ENCODE data around the gene TUBGCP6.

TUBGCP6 gene

DNA sequence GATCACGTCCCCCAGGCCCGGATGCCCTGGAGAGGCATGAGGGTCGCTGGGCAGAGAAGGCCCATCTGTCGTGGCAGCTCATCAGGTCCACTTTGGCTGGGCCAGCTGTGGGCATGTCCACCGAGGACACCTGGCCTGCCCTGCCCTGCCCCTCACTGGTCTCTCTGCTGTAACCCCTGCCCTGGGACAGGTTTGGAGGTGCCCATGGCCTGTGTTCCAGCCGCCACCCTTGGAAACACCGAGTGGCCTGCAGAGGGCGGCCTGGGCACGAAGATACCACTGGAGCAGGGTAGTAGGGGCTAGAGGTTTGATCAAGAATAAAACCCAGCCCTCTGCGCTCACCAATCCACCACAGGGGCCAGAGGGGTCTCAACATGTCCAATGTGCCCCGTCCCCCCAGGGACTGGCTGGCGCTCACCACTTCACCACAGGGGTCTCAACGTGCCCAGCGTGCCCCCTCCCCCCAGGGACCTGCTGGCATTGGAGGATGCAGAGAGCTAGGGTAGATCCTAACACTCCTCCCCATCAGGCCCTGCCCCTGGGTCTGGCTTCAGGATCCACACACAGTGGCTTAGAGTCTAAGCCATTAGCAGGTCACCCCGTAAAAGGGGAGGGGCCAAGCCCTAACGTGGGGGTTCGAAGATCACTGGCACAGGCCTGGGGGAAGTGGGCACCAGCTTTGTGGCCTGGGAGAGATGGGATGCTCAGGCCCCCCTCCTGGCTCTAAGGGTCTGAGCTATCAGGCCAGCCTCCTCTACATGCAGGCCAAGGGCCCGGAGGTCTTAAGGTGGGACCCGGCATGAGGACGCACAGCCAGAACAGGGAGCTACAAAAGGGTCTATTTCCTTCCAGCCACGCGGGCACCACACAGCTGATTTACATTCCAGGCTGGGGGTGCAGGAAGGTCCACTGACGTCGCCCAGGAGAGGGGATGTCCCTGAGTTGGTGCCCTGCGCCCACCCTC is 7.5 kb upstream of the TUBGCP6 start:
- DNase-seq: peak in 16 of 51 donors; percentile 16 to 60 (median 43)

- DNase-seq: no peak
These were observed 6.8 kb upstream of the TUBGCP6 start for GRCh38 chr22:50251477-50252081.

- peak in 18 of 51 donors; percentile 17 to 58 (median 36) for DNase-seq
These were observed 6.0 kb upstream of the TUBGCP6 start, which contains the start of gene HDAC10 for GRCh38 chr22:50250555-50251476. Gene HDAC10, minus strand, starts transcription at chr22:50251265. Its CDS starts 233 bp downstream, at chr22:50251032.

- no peak for DNase-seq
These were observed 5.4 kb upstream of the TUBGCP6 start for GRCh38 chr22:50250249-50250554.

DNA sequence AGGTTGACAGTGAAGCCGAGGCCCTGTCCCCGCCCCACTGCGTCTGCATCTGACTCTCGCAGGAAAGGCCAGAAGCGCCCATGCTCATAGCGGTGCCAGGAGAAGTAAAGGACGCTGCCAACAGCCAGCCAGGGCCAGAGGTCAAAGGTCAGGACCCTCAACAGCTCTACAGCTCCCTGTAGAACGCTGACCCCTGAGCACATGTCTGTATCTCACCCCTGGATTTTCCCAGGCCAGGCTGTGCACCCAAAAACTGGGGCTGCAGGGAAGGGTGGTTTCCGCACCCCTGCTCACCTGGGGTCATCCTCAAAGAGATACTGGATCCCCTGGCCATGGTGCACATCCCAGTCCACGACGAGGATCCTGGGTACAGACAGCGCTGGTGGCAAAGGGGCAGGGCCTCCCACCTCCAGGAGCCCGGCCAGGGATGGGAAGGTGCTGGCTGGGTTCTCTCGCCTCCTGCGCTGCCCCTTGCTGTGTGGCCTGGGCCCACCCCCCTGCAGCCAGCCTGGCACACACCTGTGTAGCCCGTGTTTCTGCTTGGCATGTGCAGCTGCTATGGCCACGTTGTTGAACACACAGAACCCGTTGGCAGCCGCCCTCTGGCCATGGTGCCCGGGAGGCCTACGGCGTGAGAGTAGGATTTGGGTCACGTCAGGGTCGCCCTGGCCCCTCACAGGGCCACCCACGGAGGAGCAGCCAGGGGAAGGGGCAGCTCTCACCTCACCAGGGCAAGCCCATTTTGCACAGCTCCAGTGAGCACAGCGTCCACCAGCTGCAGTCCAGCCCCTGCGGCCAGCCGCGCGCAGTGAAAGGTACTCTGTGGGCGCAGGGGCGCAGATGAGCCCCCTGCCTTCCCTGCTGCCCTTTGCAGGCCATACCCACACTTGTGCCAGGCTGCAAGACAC is 4.8 kb upstream of the TUBGCP6 start:
- DNase-seq: no peak

- no peak for DNase-seq
These were observed 3.6 kb upstream of the TUBGCP6 start for GRCh38 chr22:50248196-50249081.

DNA sequence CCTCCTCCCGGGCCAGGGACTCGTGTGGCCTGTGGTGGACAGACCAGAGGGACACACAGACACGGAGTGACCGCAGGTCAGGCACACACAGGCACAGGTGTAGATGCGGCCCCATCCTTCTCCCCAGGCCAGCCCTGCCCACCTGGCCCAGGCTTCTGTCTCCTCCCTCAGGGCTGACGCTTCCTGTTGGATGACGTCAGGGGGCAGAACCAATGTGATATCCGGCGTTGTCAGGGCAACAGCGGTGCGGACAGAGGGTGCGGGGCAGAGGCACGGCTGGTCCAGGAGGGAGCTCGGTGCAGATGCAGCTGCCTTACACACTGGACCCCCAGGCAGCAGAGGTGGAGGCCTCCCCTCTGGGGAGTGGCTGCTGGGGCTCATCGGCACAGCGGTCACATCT is 2.9 kb upstream of the TUBGCP6 start:
- DNase-seq: peak in 13 of 51 donors; percentile 3 to 53 (median 19)

DNA sequence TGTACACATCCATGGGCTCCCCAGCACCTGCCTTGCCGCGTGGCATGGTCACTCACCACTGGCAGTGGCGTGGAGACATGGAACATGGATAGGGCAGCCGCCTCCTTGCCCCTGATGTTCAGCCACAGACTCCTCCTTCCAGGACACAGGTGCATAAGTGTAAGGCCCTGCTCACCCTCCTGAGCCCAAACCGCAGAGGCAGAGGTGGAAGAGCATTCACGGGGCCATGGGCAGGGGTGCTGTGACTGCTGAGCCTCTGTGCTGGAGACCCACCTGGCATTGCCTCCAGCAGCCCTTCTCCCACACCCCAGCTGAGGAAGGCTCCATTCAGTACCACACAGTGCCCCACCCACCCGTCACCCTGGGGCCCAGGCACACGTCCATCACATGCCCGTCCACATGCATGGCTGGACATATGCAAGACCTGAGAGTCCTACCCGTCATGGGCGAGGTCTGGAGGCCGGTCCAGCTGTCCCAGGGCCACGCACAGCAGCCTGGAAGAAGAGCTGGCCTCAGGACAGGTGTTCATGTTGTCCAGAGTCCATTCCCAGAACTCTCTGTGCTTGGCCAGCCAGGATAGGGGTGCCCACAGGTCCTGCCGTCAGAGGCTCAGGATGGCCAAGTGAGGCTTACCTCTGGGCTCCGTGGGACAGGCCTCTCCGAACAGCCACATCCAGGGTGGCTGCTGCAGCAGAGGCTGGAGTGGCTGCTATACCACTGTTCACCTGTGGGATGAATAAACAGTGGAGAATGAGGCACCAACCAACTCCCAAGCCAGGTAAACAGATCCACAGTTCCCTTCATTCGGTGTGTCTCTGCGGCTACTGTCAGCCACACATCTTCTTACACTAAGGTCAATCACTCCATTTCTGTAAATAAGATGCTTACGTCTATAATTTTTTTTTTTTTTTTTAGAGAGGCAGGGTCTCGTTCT is 1.7 kb upstream of the TUBGCP6 start:
- no peak for DNase-seq

DNA sequence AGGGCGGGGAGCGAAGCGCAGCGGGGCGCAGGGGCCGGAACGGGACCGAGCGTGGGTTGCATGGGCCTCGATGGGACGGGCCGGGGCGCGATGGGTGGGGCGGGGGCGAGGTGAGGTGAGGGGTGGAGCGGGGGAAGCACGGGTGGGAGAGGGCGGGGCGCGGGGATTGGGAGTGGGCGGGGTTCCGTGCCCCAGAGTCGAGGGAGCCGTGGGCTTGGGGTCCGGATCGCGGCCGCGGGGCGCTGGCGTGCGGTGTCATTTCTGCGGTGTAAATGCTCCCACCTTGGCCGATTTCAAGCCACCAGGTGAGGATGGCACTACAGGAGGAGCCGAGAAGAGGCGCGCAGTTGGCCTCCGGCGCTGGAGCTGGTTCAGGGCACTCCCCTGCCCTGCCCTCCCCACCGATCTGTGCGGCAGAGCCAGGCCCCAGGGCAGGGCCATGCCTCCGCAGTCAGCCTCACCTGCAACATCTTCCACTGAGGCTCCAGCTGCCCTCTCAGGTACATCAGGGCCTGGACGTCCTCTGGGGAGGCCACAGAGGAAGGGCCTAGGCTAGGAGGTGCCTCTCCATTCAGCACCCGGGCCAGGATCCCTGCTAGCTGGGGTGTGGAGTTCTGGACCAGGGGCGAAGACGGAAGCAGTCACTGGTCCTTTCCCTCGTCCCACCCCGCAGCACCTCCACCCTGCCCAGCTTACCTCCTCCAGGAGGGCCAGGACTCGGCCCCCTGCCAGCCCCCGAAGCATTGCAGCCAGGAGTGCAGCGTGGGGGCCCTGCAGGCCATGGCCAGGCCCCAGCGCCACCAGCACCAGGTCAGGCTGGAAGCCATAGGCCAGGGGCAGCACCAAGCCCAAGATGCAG is 620 bp upstream of the TUBGCP6 start:
- peak in 1 of 51 donors; percentile 50 for DNase-seq

DNA sequence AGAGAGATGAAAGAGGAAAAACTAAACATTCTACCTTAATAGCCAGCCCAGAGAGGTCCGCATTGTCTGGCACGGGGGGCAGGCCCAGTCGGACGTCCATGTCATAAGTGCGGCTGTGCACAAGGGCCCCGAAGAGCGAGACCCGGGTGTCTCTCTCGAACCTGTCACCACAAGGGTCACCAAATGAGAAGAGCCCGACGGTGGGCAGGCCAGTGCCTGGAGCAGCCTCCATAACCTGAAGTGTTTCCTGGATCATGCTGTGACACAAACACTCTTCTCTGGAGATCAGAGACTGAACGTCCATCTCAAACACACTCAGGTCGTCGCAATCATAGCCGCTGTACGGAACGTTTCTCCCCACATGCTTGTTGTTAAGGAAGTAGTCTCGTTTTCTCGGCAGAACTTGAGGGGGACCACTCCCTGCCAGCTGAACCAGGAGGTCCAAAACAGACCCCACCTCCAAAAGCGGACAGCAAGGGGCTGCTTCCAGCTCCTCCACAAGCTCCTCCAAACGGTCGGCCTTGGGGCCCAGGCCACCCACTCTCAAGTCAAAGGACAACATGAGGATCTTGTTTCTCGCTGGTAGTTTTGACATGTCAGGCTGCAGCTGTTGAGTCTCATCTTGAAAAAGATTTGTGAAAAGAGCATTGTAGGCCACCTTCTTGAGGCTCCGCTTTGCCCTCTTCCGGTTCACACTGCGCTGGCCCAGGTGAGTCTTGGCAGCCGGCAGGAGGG is 971 bp downstream of the TUBGCP6 start:
- DNase-seq: peak in 1 of 51 donors; percentile 38

- DNase-seq: no peak
These were observed 2.3 kb downstream of the TUBGCP6 start for GRCh38 chr22:50242406-50242949.

- no peak for DNase-seq
These were observed 6.1 kb downstream of the TUBGCP6 start for GRCh38 chr22:50238755-50239154.

- DNase-seq: no peak
These were observed 8.0 kb downstream of the TUBGCP6 start for GRCh38 chr22:50236731-50237409.

DNA sequence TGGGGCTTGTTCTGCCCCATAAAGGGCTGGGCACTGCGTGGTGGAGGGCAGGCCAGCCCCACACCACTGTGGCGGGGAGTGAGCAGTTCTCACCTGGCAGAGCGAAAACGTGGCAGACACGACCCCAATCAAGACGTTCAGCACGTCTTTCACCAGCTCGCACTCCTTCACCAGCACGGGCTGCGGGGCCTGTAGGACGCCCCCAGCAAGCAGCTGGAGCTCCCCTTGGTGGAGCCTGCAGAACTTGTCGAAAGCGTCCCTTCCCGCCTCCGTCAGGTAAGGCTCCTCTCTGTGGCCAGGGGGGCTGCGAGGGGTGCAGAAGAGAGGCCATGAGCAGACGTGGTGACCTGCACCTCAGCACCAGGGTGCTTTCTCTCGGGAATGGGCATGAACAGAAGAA is 11.6 kb downstream of the TUBGCP6 start:
- no peak for DNase-seq

DNA sequence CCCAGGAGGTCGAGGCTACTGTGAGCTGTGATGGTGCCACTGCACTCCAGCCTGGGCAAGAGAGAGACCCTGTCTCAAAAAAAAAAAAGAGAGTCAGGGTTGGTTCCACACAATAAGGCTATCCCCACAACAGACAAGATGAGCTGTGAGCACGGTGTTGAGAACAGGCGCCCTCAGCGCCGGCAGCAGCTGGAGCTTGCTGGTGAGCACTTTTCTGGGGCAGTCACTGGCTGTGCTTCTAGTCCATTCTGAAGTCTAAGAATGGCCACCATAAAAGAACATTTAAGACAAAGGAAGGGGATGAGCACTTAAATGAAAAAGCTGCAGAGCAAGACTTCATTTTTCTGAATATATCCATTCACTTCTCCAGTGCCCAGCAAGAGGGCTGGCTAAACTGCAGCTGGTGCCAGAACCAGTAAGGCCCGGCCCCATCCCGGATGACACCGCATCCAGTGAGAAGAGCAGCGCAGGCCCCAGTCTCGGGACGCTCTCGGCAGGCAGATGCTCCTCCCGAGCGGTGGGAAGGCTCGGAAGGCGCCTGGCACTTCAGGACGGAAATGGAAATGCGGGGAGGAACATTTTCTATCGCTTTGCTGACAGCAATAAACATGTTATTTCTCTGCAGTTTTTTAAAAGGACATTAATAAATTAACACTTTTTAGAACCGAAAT is 12.2 kb downstream of the TUBGCP6 start:
- DNase-seq: no peak

Measured in hypothalamus (tissue), 51 donors.